ENCODE results near the gene KIF11. TPM values are rescaled to one million over a fixed set of nuclear protein-coding genes. Genes with fewer than 3 reads are reported as not detected.

Gene KIF11
- total RNA-seq, 1 donor from 2014 or later, result 2.5 TPM

GRCh38 chr10:92667078-92667477 lies 74.1 kb downstream of the KIF11 start:
- no peak for TF ChIP-seq CTCF (IDR thresholded peaks at IDR 0.05)
- ChIA-PET CTCF (no interaction called here), POLR2A (no interaction called here)
- no peak for DNase-seq
- peaks cover 7% of the 10 kb centered on the region for H3K9me3 Mint-ChIP-seq
- H3K4me3 Mint-ChIP-seq, result no peak overlapping the region
- H3K36me3 Mint-ChIP-seq (ENCODE audit: low read depth), result peaks cover 8% of the 10 kb centered on the region
- H3K27me3 Mint-ChIP-seq, result no peaks in the 10 kb centered on the region
- intact Hi-C loops (cut with micrococcal nuclease), result no loop called here
- ATAC-seq (ENCODE audit: low read depth), result no peak
- no peak overlapping the region for H3K27ac Mint-ChIP-seq
- H3K4me1 Mint-ChIP-seq, result no peaks in the 10 kb centered on the region

- H3K27me3 Mint-ChIP-seq, result no peaks in the 10 kb centered on the region
- no peak overlapping the region for H3K27ac Mint-ChIP-seq
- ChIA-PET CTCF (interaction anchor here (1.0 kb wide), 1 partner anchor 10 kb away, joined by 3 read pairs; no protein-coding TSS in a partner anchor), POLR2A (no interaction called here)
- DNase-seq (no peak), ATAC-seq (ENCODE audit: low read depth) (no peak)
- no peak for TF ChIP-seq CTCF (IDR thresholded peaks at IDR 0.05)
- H3K36me3 Mint-ChIP-seq (ENCODE audit: low read depth), result no peaks in the 10 kb centered on the region
- intact Hi-C loops (cut with micrococcal nuclease), result no loop called here
- H3K4me3 Mint-ChIP-seq, result no peak overlapping the region
- peaks cover 3% of the 10 kb centered on the region for H3K9me3 Mint-ChIP-seq
- peaks cover 12% of the 10 kb centered on the region for H3K4me1 Mint-ChIP-seq
These were observed 84.8 kb downstream of the KIF11 start for GRCh38 chr10:92677708-92678107.

GRCh38 chr10:92678206-92678605 lies 85.3 kb downstream of the KIF11 start:
- ChIA-PET POLR2A (interaction anchor here (0.5 kb wide), 1 partner anchor 48 kb away, joined by 4 read pairs; no protein-coding TSS in a partner anchor), CTCF (interaction anchor here (1.0 to 1.4 kb wide), 2 partner anchors 9 to 165 kb away, joined by 3 read pairs; no protein-coding TSS in a partner anchor)

GRCh38 chr10:92681306-92681834 lies 88.4 kb downstream of the KIF11 start:
- ATAC-seq (ENCODE audit: low read depth) (peak; percentile 34), DNase-seq (no peak)
- peaks cover 4% of the 10 kb centered on the region for H3K36me3 Mint-ChIP-seq (ENCODE audit: low read depth)
- H3K4me3 Mint-ChIP-seq, result no peak overlapping the region
- no peak overlapping the region for H3K27ac Mint-ChIP-seq
- TF ChIP-seq CTCF (IDR thresholded peaks at IDR 0.05), result no peak
- ChIA-PET CTCF (no interaction called here), POLR2A (interaction anchor here (0.6 to 2.2 kb wide), 5 partner anchors 9 to 495 kb away, joined by 4 to 9 read pairs (median 4); partner anchors contain the start of gene HHEX)
- intact Hi-C loops (cut with micrococcal nuclease), result no loop called here
- H3K9me3 Mint-ChIP-seq, result peaks cover 10% of the 10 kb centered on the region
- H3K27me3 Mint-ChIP-seq, result no peaks in the 10 kb centered on the region
- peaks cover 14% of the 10 kb centered on the region for H3K4me1 Mint-ChIP-seq

More at GRCh38 chr10:92678206-92678605, 85.3 kb downstream of the KIF11 start:
- H3K27ac Mint-ChIP-seq, result no peak overlapping the region
- intact Hi-C loops (cut with micrococcal nuclease), result no loop called here
- peaks cover 12% of the 10 kb centered on the region for H3K4me1 Mint-ChIP-seq
- H3K4me3 Mint-ChIP-seq, result no peak overlapping the region
- TF ChIP-seq CTCF (IDR thresholded peaks at IDR 0.05), result no peak
- H3K27me3 Mint-ChIP-seq, result no peaks in the 10 kb centered on the region
- peaks cover 3% of the 10 kb centered on the region for H3K9me3 Mint-ChIP-seq
- ATAC-seq (ENCODE audit: low read depth) (no peak), DNase-seq (no peak)
- no peaks in the 10 kb centered on the region for H3K36me3 Mint-ChIP-seq (ENCODE audit: low read depth)

GRCh38 chr10:92688573-92688926 lies 95.6 kb downstream of the KIF11 start:
- ATAC-seq (ENCODE audit: low read depth) (no peak), DNase-seq (no peak)
- ChIA-PET POLR2A (interaction anchor here (0.7 to 7.5 kb wide), 9 partner anchors 12 to 159 kb away, joined by 3 to 154 read pairs (median 83); partner anchors contain the start of genes EXOC6 and KIF11), CTCF (interaction anchor here (0.5 to 5.8 kb wide), 6 partner anchors 23 to 175 kb away, joined by 3 to 33 read pairs (median 6); partner anchors contain the start of gene EXOC6)
- TF ChIP-seq CTCF (IDR thresholded peaks at IDR 0.05), result no peak
- Mint-ChIP-seq H3K4me1 (peaks cover 35% of the 10 kb centered on the region), H3K27ac (peak overlapping the region; percentile 85), H3K4me3 (peak overlapping the region; percentile 86), H3K36me3 (ENCODE audit: low read depth) (peaks cover 27% of the 10 kb centered on the region), H3K9me3 (peaks cover 7% of the 10 kb centered on the region), H3K27me3 (no peaks in the 10 kb centered on the region)
- intact Hi-C loops (cut with micrococcal nuclease), result no loop called here
